Tibial nerve (tissue), 4 donors: ENCODE data around the gene IGLL1.

Experiments
- CTCF ChIP-seq, 5 experiments: fragments of 200-600 bp in 3 of 5; fragments of 450-650 bp in 2 of 5; sonication (generic) in 3 of 5; IDR thresholded peaks; one replicate each; pipeline ENCODE4 v1.5.1; 2016 to 2019; ENCODE audit warnings: antibody characterized with exemption in 5 of 5, mild to moderate bottlenecking in 3 of 5, moderate library complexity in 2 of 5
- EP300 ChIP-seq, 2 donors: sonication (generic); formaldehyde crosslinking; IDR thresholded peaks; one replicate each; pipeline ENCODE4 v1.6.1; 2017; ENCODE audit warnings: antibody characterized with exemption in 2 of 2, mild to moderate bottlenecking in 1 of 2
- POLR2A ChIP-seq, 2 donors: fragments of 450-650 bp; IDR thresholded peaks; one replicate each; pipeline ENCODE4 v1.6.1; 2017; ENCODE audit warnings: antibody characterized with exemption in 2 of 2, mild to moderate bottlenecking in 2 of 2, moderate library complexity in 2 of 2

DNA sequence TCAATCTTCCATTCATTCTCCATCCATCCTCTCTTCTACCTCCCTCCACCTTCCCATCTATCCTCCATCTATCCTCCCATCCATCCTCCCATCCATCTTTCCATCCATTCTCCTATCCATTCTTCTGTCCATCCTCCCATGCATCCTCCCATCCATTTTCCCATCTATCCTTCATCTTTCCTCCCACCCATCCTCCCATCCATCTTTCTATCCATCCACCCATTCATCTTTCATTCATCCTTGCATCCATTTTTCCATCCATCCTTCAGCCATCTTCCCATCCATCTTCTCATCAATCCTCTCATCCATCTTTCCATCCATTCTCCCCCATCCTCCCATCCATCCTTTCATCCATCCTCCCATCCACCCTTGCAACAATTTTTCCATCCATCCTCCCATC lies 27.5 kb downstream of the IGLL1 start:
- TF ChIP-seq CTCF (IDR thresholded peaks at IDR 0.05) (no peak), POLR2A (IDR thresholded peaks at IDR 0.05) (no peak), EP300 (IDR thresholded peaks at IDR 0.05) (no peak)
